ENCODE data around the gene DCTN5.

DCTN5 gene

GRCh38 chr16:23709536-23709935, 68.3 kb downstream of the DCTN5 start:
- Histone ChIP-seq H3K9ac (ENCODE audit: low read depth, low read length) (no peak overlapping the region), H3K27ac (ENCODE audit: low read length) (no peak overlapping the region), H3K27me3 (ENCODE audit: insufficient read depth, low read length, poor library complexity) (no peaks in the 10 kb centered on the region), H3K36me3 (ENCODE audit: insufficient read depth, low read length) (no peaks in the 10 kb centered on the region), H3K79me2 (ENCODE audit: insufficient read depth, low read length) (no peaks in the 10 kb centered on the region), H3K4me2 (ENCODE audit: insufficient read depth, low read length) (no peak overlapping the region), H4K20me1 (ENCODE audit: insufficient read depth, low read length) (no peaks in the 10 kb centered on the region), H2AFZ (ENCODE audit: low read depth, low read length) (no peak overlapping the region), H3K9me3 (ENCODE audit: insufficient read depth, low read length, severe bottlenecking) (no peaks in the 10 kb centered on the region), H3K4me3 (ENCODE audit: low read depth in 1 of 2, low read length in 2 of 2) (no peak overlapping the region), H3K4me1 (ENCODE audit: insufficient read depth, low read length) (no peaks in the 10 kb centered on the region)
- ATAC-seq (ENCODE audit: insufficient read depth, low read depth) (no peak), DNase-seq (no peak)
- TF ChIP-seq CTCF (IDR thresholded peaks at IDR 0.05; ENCODE audit: borderline replicate concordance, extremely low read depth, low read length, poor library complexity, severe bottlenecking): no peak
- TF ChIP-seq EZH2 (IDR thresholded peaks at IDR 0.05; ENCODE audit: borderline replicate concordance, low read depth, low read length, severe bottlenecking): no peak

- no peak overlapping the region for H3K4me3 ChIP-seq (ENCODE audit: low read depth in 1 of 2, low read length in 2 of 2)
- no peak for TF ChIP-seq EZH2 (IDR thresholded peaks at IDR 0.05; ENCODE audit: borderline replicate concordance, low read depth, low read length, severe bottlenecking)
- TF ChIP-seq CTCF (IDR thresholded peaks at IDR 0.05; ENCODE audit: borderline replicate concordance, extremely low read depth, low read length, poor library complexity, severe bottlenecking): no peak
- ATAC-seq (ENCODE audit: insufficient read depth, low read depth): no peak
These were observed 68.7 kb downstream of the DCTN5 start for GRCh38 chr16:23710008-23710407.

GRCh38 chr16:23710504-23710903, 69.2 kb downstream of the DCTN5 start:
- ATAC-seq (ENCODE audit: insufficient read depth, low read depth): no peak

More at GRCh38 chr16:23710008-23710407, 68.7 kb downstream of the DCTN5 start:
- H3K27ac ChIP-seq (ENCODE audit: low read length): no peak overlapping the region
- no peak overlapping the region for H3K4me2 ChIP-seq (ENCODE audit: insufficient read depth, low read length)
- no peak overlapping the region for H3K9ac ChIP-seq (ENCODE audit: low read depth, low read length)
- H3K4me1 ChIP-seq (ENCODE audit: insufficient read depth, low read length): no peaks in the 10 kb centered on the region
- no peaks in the 10 kb centered on the region for H4K20me1 ChIP-seq (ENCODE audit: insufficient read depth, low read length)
- H3K79me2 ChIP-seq (ENCODE audit: insufficient read depth, low read length): no peaks in the 10 kb centered on the region
- no peak for DNase-seq
- H2AFZ ChIP-seq (ENCODE audit: low read depth, low read length): no peak overlapping the region
- no peaks in the 10 kb centered on the region for H3K9me3 ChIP-seq (ENCODE audit: insufficient read depth, low read length, severe bottlenecking)
- no peaks in the 10 kb centered on the region for H3K36me3 ChIP-seq (ENCODE audit: insufficient read depth, low read length)
- no peaks in the 10 kb centered on the region for H3K27me3 ChIP-seq (ENCODE audit: insufficient read depth, low read length, poor library complexity)

More at GRCh38 chr16:23710504-23710903, 69.2 kb downstream of the DCTN5 start:
- Histone ChIP-seq H3K9ac (ENCODE audit: low read depth, low read length) (no peak overlapping the region), H3K79me2 (ENCODE audit: insufficient read depth, low read length) (no peaks in the 10 kb centered on the region), H4K20me1 (ENCODE audit: insufficient read depth, low read length) (no peaks in the 10 kb centered on the region), H2AFZ (ENCODE audit: low read depth, low read length) (no peak overlapping the region), H3K36me3 (ENCODE audit: insufficient read depth, low read length) (no peaks in the 10 kb centered on the region), H3K4me1 (ENCODE audit: insufficient read depth, low read length) (no peaks in the 10 kb centered on the region), H3K4me2 (ENCODE audit: insufficient read depth, low read length) (no peak overlapping the region), H3K9me3 (ENCODE audit: insufficient read depth, low read length, severe bottlenecking) (no peaks in the 10 kb centered on the region), H3K27me3 (ENCODE audit: insufficient read depth, low read length, poor library complexity) (no peaks in the 10 kb centered on the region), H3K27ac (ENCODE audit: low read length) (no peak overlapping the region), H3K4me3 (ENCODE audit: low read depth in 1 of 2, low read length in 2 of 2) (no peak overlapping the region)
- no peak for DNase-seq
- TF ChIP-seq EZH2 (IDR thresholded peaks at IDR 0.05; ENCODE audit: borderline replicate concordance, low read depth, low read length, severe bottlenecking) (no peak), CTCF (IDR thresholded peaks at IDR 0.05; ENCODE audit: borderline replicate concordance, extremely low read depth, low read length, poor library complexity, severe bottlenecking) (no peak)

Data from DND-41 (cell line).